A673 (cell line): ENCODE data around the gene CDC42EP3. TPM values are rescaled to one million over a fixed set of nuclear protein-coding genes. Genes with fewer than 3 reads are reported as not detected.

ENCODE experiments used
- BruUV-seq: library from RNA; stranded (reverse); fragments of 400-500 nt; replicated peaks from 2 replicates; lab custom pipeline; 2021; lab: Mats Ljungman, UMichigan
- CTCF ChIA-PET: fragments of 300-600 bp; sonication (Branson Sonifier 250); formaldehyde crosslinking; loops from one replicate; lab custom pipeline; 2022; ENCODE audit warnings: antibody characterized with exemption; lab: Charles Lee
- POLR2A ChIA-PET: fragments of 300-600 bp; sonication (Branson Sonifier 250); formaldehyde crosslinking; loops from one replicate; lab custom pipeline; 2022; ENCODE audit warnings: antibody characterized with exemption; ENCODE audit not compliant: low non-redundant PET; lab: Charles Lee
- DNase-seq: peaks from one replicate; pipeline ENCODE4 v3.0.0-alpha.2; 2015; ENCODE audit warnings: low spot score
- H3K27ac ChIP-seq: fragments of 200-600 bp; sonication (generic); 2 replicates; pipeline ENCODE4 v1.5.1; 2016; ENCODE audit warnings: mixed run types, low read depth, mild to moderate bottlenecking, mixed read lengths, antibody characterized with exemption, low read length; ENCODE audit not compliant: poor library complexity, severe bottlenecking
- H3K27me3 ChIP-seq: fragments of 200-600 bp; sonication (generic); replicated peaks from 2 replicates; pipeline ENCODE4 v1.6.1; 2017; ENCODE audit warnings: mixed run types, low read depth, mild to moderate bottlenecking, mixed read lengths, antibody characterized with exemption, low read length; ENCODE audit not compliant: insufficient read depth, poor library complexity
- H3K36me3 ChIP-seq: fragments of 200-600 bp; sonication (generic); 2 replicates; pipeline ENCODE4 v1.6.1; 2016; ENCODE audit warnings: mixed run types, mild to moderate bottlenecking, mixed read lengths, antibody characterized with exemption, low read length; ENCODE audit not compliant: insufficient read depth, poor library complexity, severe bottlenecking
- H3K4me1 ChIP-seq: fragments of 200-600 bp; sonication (generic); 2 replicates; pipeline ENCODE4 v1.6.1; 2017; ENCODE audit warnings: mixed run types, mild to moderate bottlenecking, mixed read lengths, antibody characterized with exemption, low read length; ENCODE audit not compliant: insufficient read depth, poor library complexity, severe bottlenecking
- H3K4me3 ChIP-seq: fragments of 200-600 bp; sonication (generic); 2 replicates; pipeline ENCODE4 v1.5.1; 2016; ENCODE audit warnings: low read depth, mixed run types, mild to moderate bottlenecking, mixed read lengths, low read length; ENCODE audit not compliant: poor library complexity, severe bottlenecking
- H3K9me3 ChIP-seq: fragments of 200-600 bp; sonication (generic); 2 replicates; pipeline ENCODE4 v1.6.1; 2016; ENCODE audit warnings: mixed run types, low read depth, mild to moderate bottlenecking, mixed read lengths, antibody characterized with exemption, low read length; ENCODE audit not compliant: poor library complexity, severe bottlenecking
- CTCF ChIP-seq: fragments of 300-800, 200-600 bp; sonication (generic); conservative IDR thresholded peaks from 2 replicates; pipeline ENCODE4 v1.5.1; 2017; ENCODE audit warnings: low read depth, mild to moderate bottlenecking, antibody characterized with exemption, low read length, moderate library complexity, mixed read lengths
- EZH2 ChIP-seq: fragments of 200-600 bp; sonication (generic); IDR thresholded peaks from 2 replicates; pipeline ENCODE4 v1.6.1; 2017; ENCODE audit warnings: borderline replicate concordance, low read depth, mild to moderate bottlenecking, mixed read lengths, antibody characterized with exemption, low read length; ENCODE audit not compliant: poor library complexity, severe bottlenecking
- intact Hi-C: fragments of 100-400 bp; cut with micrococcal nuclease; formaldehyde crosslinking; loops from one replicate; pipeline ENCODE4 v1.10.0; 2022; ENCODE audit not compliant: unreplicated experiment
- total RNA-seq: library from RNA; stranded (reverse); gene quantifications from 2 replicates; pipeline ENCODE4 v1.2.3, GENCODE V29; 2021

The CDC42EP3 gene
- total RNA-seq, 1 experiment from 2014 or later, result 12.2 TPM

DNA sequence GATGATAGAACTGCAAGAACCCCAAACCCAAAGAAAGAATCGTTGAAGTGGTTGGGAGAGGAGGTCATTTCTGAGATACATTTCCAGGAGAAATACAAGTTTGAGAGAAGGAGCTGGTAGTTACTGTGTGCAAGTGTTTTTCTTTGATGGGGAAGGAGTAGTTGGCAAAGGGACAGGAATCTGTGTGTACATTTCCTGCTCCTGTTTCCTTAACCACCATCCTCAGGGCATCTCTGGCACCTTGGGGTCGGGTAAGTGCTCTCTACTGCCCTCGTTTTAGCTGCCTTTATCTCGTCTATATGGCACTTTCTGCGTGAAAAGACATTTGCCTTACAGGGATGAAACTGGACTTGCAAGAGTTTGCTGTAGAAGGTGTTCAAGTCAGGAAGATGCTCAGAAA, 27.3 kb downstream of the CDC42EP3 start:
- DNase-seq, result no peak
- Histone ChIP-seq H3K27ac (no peak overlapping the region), H3K4me3 (no peak overlapping the region), H3K9me3 (no peaks in the 10 kb centered on the region), H3K27me3 (no peaks in the 10 kb centered on the region), H3K36me3 (no peaks in the 10 kb centered on the region), H3K4me1 (peaks cover 8% of the 10 kb centered on the region)
- TF ChIP-seq CTCF, result no peak
- TF ChIP-seq EZH2, result no peak
- POLR2A ChIA-PET, result no interaction called here
- no TSS peak for BruUV-seq
- intact Hi-C loops, result no loop called here
- CTCF ChIA-PET, result interaction anchor here (0.6 kb wide), 1 partner anchor 21 kb away, joined by 3 read pairs; no protein-coding TSS in a partner anchor

DNA sequence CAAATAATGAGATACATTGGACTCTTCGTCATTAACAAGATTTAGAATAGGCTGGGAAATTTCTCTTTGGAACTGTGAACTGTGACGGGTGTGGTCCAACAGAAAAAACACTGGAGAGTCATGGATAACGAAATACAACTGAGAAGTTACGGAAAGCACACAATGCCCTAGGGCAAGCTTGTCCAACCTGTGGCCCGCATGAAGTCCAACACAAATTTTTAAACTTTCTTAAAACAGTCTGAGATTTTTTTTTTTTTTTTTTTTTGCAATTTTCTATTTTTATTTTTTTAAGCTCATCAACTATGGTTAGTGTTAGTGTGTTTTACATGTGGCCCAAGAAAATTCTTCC, 27.7 kb downstream of the CDC42EP3 start:
- no peak overlapping the region for H3K27ac ChIP-seq
- H3K27me3 ChIP-seq, result no peaks in the 10 kb centered on the region
- no peak for DNase-seq
- intact Hi-C loops, result no loop called here
- BruUV-seq, result no TSS peak
- no peak for TF ChIP-seq CTCF
- H3K4me1 ChIP-seq, result peaks cover 8% of the 10 kb centered on the region
- no peaks in the 10 kb centered on the region for H3K9me3 ChIP-seq
- no peaks in the 10 kb centered on the region for H3K36me3 ChIP-seq
- CTCF ChIA-PET, result interaction anchor here (0.6 kb wide), 1 partner anchor 21 kb away, joined by 3 read pairs; no protein-coding TSS in a partner anchor
- POLR2A ChIA-PET, result no interaction called here
- no peak overlapping the region for H3K4me3 ChIP-seq

DNA sequence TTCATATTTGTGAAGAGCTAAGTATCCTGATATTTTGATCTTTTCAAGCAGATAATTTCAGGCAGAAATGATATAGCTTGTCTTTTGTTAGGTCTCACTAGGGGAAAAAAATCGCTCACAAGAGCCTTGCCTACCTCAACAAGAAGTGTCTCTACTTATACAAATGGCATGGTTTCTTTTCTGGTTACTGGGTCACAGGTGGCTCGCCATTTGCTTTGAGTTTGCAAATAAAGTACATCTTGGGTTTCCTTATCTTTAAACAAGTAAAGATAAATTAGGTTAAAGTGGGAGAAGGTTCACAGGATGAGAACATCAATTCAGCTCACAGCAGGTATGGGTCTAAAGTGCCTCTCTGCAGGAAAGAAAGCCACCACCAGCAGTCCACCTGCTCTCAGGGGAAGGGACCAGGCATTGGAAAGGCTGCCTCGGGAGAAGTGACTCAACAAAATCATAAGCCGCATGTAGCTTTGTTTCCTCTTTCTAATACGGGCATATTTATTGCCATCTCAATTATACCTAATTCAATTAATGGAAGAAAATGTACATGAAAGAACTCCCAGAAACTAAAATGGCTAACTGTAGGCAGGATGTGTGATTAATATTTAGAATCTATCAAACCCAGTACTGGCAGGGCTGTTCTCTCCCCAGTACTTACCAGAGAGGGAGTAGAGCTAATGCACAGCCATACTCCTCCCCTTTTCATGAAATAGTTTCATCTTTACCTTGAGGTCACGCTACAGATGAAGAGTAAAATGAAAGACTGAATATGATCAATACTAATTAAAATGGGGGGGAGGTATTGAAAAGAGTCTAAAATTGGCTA, 28.3 kb downstream of the CDC42EP3 start:
- Histone ChIP-seq H3K4me3 (no peak overlapping the region), H3K36me3 (no peaks in the 10 kb centered on the region), H3K27me3 (no peaks in the 10 kb centered on the region), H3K4me1 (peaks cover 8% of the 10 kb centered on the region), H3K27ac (no peak overlapping the region), H3K9me3 (no peaks in the 10 kb centered on the region)
- POLR2A ChIA-PET, result no interaction called here
- BruUV-seq, result no TSS peak
- intact Hi-C loops, result no loop called here
- peak; percentile 50 for DNase-seq
- CTCF ChIA-PET, result no interaction called here
- no peak for TF ChIP-seq CTCF
- no peak for TF ChIP-seq EZH2
